Purkinje cell (primary cell): ENCODE measurements around the gene ZNF417. TPM values are rescaled to one million over a fixed set of nuclear protein-coding genes. Genes with fewer than 3 reads are reported as not detected.

Source experiments
- polyA plus RNA-seq: library from polyadenylated mRNA; unstranded; fragments of >200 nt; fragmentation: Nextera tagmentation; gene quantifications from 2 replicates; pipeline ENCODE4 v1.2.1, GENCODE V29; 2014

The ZNF417 gene
- polyA plus RNA-seq = 1.8 and 4.3 TPM in 2 replicates

GRCh38 chr19:57916168-57916995 lies at the start of gene ZNF417:
Gene ZNF417 (minus strand): TSS chr19:57916592. CDS start chr19:57916411, 181 bp downstream.

GRCh38 chr19:57947419-57948134 lies 31.2 kb upstream of the ZNF417 start, which contains the start of gene ZNF256:
Gene ZNF256 (minus strand): TSS chr19:57947706. CDS start chr19:57947474, 232 bp downstream.

GRCh38 chr19:57934820-57935665 lies 18.7 kb upstream of the ZNF417 start, which contains the start of gene ZNF418:
Gene ZNF418 (minus strand): TSS chr19:57935402. CDS start chr19:57933822, 1,580 bp downstream.

GRCh38 chr19:57888560-57889231 lies 27.7 kb downstream of the ZNF417 start, which contains the start of gene ZNF814:
Gene ZNF814 (minus strand): TSS chr19:57889037. CDS start chr19:57888802, 235 bp downstream.

Other genes with a start within 250 kb of the ZNF417 start
- not detected in 2 replicates for gene ZSCAN4, start 247.7 kb downstream of the ZNF417 start, polyA plus RNA-seq
- gene ZNF551, start 234.6 kb downstream of the ZNF417 start, polyA plus RNA-seq = 1.3 and 1.6 TPM in 2 replicates
- 1.8 and 3.3 TPM in 2 replicates for gene ZNF154, start 207.4 kb downstream of the ZNF417 start, polyA plus RNA-seq
- gene ZNF671, start 189.0 kb downstream of the ZNF417 start, polyA plus RNA-seq = 3.8 and 9.9 TPM in 2 replicates
- 2.2 and 2.5 TPM in 2 replicates for gene ZNF776, start 169.8 kb downstream of the ZNF417 start, polyA plus RNA-seq
- 1.1 and 3.2 TPM in 2 replicates for gene ZNF586, start 146.9 kb downstream of the ZNF417 start, polyA plus RNA-seq
- gene ZNF552, start 101.7 kb downstream of the ZNF417 start, polyA plus RNA-seq = 2.5 and 2.6 TPM in 2 replicates
- 2.7 TPM in 1 of 2 replicates, not detected in the other for gene ZNF587B, start 86.3 kb downstream of the ZNF417 start, polyA plus RNA-seq
- gene ZNF587, start 66.7 kb downstream of the ZNF417 start, polyA plus RNA-seq = 9.4 and 10.9 TPM in 2 replicates
- 44.4 and 50.3 TPM in 2 replicates for gene ZNF814, start 27.6 kb downstream of the ZNF417 start, polyA plus RNA-seq
- 1.4 and 3.7 TPM in 2 replicates for gene ZNF418, start 18.8 kb upstream of the ZNF417 start, polyA plus RNA-seq
- 1.2 and 3.0 TPM in 2 replicates for gene ZNF256, start 31.1 kb upstream of the ZNF417 start, polyA plus RNA-seq
- 0.45 TPM in 1 of 2 replicates, not detected in the other for gene C19orf18, start 57.9 kb upstream of the ZNF417 start, polyA plus RNA-seq
- 5.3 and 13.3 TPM in 2 replicates for gene ZNF606, start 86.2 kb upstream of the ZNF417 start, polyA plus RNA-seq
- gene ZSCAN1, start 117.4 kb upstream of the ZNF417 start, polyA plus RNA-seq = 0.52 TPM in 1 of 2 replicates, not detected in the other
- 5.3 and 5.6 TPM in 2 replicates for gene ZNF135, start 142.7 kb upstream of the ZNF417 start, polyA plus RNA-seq
- gene ZSCAN18, start 181.6 kb upstream of the ZNF417 start, polyA plus RNA-seq = 24.8 and 26.1 TPM in 2 replicates
- 2.5 and 2.9 TPM in 2 replicates for gene ZNF329, start 234.2 kb upstream of the ZNF417 start, polyA plus RNA-seq